ENCODE measurements around the gene COL26A1.
A peak's percentile ranks its signal among the peaks of the same experiment; 100 is the strongest.
"Not testable (repeated sequence)": the region's sequence is repeated elsewhere in the genome, so short reads cannot be mapped to it uniquely, and the experiment has no call there.

COL26A1 gene

DNA sequence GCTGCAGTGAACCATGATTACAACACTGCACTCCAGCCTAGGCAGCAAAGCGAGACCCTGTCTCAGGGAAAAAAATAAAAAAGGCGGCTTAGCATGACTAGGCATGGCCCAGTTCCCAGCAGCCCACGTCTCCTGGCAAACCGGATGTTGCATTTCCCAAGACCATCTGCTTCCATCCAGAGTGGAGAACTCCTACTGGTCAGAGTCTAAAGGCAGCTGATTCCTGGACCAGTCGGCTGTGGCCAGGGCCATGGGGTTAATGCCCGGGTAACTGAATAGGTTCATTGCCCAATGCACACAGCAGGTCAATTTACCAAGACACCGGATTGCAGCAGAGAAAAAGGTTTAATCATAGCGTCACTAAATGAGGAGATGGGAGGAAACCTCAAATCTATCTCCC lies 133.3 kb downstream of the COL26A1 start:
- peak; percentile 49 for DNase-seq (ENCODE audit: low read depth)

DNA sequence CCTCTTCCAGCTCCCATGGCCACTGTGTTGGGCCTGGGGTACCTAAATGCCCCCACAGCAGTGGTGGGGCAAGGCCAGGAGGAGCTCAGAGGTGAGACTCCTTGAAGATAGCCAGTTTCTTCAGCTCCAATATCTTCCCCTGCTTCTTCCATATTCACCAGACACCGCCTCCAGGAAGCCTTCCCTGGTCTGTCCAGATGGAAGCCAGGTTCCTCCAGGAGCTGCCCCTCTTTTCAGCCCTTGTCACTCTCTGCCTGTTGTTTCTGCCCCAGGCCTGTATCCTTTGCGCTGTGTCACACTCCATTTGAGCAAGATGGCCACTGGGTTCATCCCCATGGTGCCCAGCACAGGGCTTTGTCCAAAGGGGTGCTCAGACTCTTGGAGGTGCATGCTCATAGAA lies 138.7 kb downstream of the COL26A1 start:
- DNase-seq (ENCODE audit: low read depth) = no peak

DNA sequence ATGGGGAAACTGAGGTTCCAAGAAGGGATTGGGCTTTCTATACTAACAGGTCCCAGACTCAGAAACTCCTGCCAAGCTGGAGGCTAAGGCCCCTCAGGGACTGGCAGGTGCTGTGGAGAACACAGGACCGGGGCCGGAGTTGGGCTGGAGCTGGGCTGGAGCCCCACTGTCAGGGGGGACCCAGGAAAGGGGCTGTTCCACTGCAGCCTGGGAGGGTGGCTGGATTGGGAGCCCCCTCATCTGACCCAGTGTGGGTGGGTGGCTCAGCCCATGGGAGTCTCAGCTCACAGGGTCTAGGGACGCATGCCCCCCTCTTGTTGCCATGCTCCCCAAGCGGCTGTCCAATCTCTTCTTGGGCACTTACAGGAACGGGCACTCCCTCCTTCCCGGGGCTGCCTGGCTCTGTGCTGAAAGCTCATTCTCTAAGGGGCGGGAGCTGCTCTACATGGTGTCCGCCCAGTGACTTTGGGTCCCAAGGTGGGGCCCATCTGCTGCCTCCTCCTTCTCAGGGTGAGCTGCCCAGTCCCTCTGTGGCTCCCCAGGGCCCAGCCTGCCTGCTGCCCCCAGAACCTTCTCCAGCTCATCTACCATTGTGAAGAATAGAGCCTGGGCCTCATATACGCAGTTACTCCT lies 139.9 kb downstream of the COL26A1 start:
- no peak for DNase-seq (ENCODE audit: low read depth)

DNA sequence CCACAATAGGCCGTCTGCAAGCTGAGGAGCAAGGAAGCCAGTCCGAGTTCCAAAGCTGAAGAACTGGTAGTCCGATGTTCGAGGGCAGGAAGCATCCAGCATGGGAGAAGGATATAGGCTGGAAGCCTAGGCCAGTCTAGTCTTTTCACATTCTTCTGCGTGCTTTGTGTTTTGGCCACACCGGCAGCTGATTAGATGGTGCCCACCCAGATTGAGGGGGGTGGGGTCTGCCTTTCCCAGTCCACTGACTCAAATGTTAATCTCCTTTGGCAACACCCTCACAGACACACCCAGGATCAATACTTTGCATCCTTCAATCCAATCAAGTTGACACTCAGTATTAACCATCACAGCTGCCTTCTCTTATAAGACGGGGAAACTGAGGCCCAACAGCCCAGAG lies 142.8 kb downstream of the COL26A1 start:
- not testable (repeated sequence) for DNase-seq (ENCODE audit: low read depth)

GRCh38 chr7:101506531-101506930 lies 143.9 kb downstream of the COL26A1 start:
- DNase-seq (ENCODE audit: low read depth) = no peak

DNA sequence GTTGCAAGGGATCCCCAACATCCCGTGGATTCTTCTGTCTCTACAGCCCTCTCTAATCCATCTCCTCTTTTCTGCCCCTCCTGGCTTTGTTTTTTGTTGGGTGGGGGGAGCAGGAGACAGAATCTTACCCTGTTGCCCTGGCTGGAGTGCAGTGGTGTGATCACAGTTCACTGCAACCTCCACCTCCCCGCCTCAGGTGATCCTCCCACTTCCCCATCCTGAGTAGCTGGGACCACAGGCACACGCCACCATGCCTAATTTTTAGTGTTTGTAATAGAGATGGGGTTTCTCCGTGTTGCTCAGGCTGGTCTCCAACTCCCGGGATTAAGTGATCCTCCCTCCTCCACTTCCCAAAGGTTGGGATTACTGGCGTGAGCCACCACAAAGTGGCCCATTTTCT lies 144.7 kb downstream of the COL26A1 start:
- no peak for DNase-seq (ENCODE audit: low read depth)

GRCh38 chr7:101507791-101508252 lies 145.1 kb downstream of the COL26A1 start:
- DNase-seq (ENCODE audit: low read depth) = peak; percentile 67

- no peak for DNase-seq (ENCODE audit: low read depth)
These were observed 147.6 kb downstream of the COL26A1 start for GRCh38 chr7:101510297-101510696.

GRCh38 chr7:101511965-101512364 lies 149.3 kb downstream of the COL26A1 start:
- no peak for DNase-seq (ENCODE audit: low read depth)

DNA sequence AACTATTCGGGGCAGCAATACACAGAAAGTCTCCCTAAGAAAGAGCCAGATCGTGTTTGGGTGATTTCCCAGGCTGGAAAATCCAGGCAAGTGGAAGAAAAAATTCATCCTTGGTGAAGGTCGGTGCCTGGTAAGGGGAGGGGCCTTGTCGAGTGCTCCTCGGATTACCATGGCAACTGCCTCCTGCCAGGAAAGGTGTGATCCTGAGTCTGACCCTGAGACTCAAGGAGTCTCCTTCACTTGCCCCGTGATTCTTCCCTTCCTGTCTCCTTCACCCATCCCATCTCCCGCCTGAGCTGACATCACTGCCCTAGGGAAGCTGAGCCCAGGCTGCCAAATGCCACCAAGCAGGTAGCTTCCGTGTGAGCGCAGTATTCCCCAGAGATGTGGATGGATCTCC lies 154.2 kb downstream of the COL26A1 start:
- no peak for DNase-seq (ENCODE audit: low read depth)

GRCh38 chr7:101517304-101517703 lies 154.6 kb downstream of the COL26A1 start:
- no peak for DNase-seq (ENCODE audit: low read depth)

DNA sequence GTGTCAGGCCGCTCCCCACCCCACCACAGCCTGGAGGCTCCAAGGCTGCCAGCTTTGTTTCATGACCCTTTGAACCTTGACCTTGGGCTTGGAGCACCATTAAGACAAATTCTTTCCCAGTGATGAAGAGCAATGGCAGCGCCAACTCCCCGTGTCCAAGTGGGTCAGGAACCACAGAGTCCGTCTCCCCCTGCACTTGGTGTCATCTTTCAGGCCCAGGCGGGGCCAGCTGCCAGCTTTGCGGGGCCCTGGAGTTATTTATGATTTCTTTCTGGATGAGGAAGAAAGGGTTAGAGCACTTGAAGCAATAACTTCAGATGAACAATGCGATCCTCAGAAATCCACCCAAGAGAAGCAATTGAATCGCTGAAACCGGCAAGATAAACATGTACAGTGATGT lies 155.7 kb downstream of the COL26A1 start:
- peak; percentile 83 for DNase-seq (ENCODE audit: low read depth)

GRCh38 chr7:101519324-101520023 lies 156.8 kb downstream of the COL26A1 start:
- peak; percentile 93 for DNase-seq (ENCODE audit: low read depth)

GRCh38 chr7:101521430-101521925 lies 158.8 kb downstream of the COL26A1 start:
- DNase-seq (ENCODE audit: low read depth) = no peak

DNA sequence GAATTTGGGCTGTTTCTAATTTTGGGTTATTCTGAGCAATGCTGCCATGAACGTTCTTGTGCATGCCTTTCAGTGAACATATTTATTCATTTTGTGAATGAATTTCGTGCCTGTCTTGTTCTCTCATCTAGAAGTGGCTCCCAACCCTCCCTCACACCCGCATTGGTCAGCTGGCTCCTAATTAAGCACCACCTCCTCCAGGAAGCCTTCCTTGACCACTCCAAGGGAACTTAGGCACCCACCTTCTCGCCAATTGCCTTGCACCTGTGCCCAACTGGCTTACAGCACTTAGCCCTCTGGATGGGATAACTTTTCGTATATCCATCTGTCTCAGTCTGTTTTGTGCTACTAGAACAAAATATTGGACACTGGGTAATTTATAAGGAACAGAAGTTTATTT lies 159.3 kb downstream of the COL26A1 start:
- DNase-seq (ENCODE audit: low read depth) = peak; percentile 33

DNA sequence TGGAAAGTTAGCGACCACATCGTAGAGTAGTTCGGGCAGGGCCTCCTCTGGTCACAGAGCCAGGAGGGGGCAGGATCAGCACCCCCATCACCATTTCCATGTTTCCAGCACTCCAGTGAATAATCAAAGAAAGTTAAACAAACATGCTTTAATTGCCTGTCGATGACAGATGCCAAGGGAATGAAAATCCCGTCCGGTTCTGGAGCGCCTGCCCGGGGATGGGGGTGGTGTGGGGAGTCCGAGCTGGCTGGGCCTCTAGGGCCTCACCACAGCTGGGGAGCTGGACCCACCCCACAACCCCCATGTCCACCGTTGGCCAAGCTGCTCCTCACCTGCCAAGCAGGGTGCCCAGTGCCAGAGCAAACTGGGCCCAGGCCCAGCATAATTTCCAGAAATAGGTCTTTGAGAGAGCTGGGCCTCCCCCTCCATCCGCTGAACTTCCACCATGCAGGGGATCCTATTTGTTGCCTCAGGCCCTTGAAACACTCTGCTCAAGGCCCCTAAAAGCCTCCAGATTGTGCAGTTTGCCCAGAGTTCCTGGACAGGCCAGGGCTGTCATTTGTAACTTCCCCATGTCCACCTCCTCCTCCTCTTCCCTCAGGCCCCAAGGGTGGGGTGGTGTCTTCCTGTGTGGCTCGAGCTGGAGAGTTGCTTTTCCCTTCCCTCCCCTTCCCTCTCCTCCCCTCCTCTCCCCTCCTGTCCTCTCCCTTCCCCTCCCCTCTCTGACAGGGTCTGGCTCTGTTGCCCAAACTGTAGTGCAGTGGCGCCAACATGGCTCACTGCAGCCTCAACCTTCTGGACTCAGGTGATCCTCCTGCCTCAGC lies 165.4 kb downstream of the COL26A1 start:
- DNase-seq (ENCODE audit: low read depth) = peak; percentile 92

GRCh38 chr7:101529560-101529959 lies 166.9 kb downstream of the COL26A1 start:
- DNase-seq (ENCODE audit: low read depth) = no peak

GRCh38 chr7:101531726-101532357 lies 169.2 kb downstream of the COL26A1 start:
- DNase-seq (ENCODE audit: low read depth) = peak; percentile 41

GRCh38 chr7:101532400-101533102 lies 169.9 kb downstream of the COL26A1 start:
- DNase-seq (ENCODE audit: low read depth) = no peak

GRCh38 chr7:101533103-101533465 lies 170.4 kb downstream of the COL26A1 start:
- no peak for DNase-seq (ENCODE audit: low read depth)

DNA sequence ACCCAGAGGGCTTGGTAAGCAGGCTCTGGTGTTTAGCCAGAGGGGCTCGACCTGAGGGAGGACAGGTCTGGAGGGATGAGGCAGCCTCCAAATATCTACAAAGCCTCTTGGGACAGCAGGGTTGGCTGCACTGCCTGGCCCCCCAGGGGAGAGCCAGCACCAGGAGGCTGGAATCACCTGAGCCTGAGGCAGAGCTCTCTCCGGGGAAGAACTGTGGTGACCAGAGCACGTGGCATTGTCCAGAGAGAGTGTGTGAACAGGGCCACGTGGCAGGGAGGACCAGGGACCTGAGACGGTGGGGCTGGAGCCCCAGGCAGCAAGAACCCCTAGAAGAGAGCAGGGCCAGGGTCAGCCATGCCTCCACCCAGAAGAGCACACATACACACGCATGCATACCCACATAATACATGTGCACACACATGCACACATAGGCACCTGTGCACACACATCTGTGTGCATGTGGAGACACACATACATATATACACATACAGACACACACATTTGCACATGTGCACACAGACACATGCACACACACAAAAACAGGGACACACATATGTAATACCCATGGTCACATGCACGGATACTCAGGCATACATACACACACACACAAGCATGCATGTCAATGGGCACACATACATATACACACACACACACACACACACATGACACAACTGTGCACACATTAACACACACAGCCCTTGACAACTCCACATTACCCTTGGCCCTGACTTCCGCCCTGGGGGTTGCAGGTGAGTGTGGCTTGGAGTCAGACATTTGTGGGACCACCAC lies 171.5 kb downstream of the COL26A1 start:
- no peak for DNase-seq (ENCODE audit: low read depth)
